ENCODE measurements around the gene SFSWAP. TPM values are rescaled to one million over a fixed set of nuclear protein-coding genes. Genes with fewer than 3 reads are reported as not detected.

SFSWAP gene
- total and polyA plus RNA-seq, 4 donors, result 6.1 to 21.6 (median 10.1) TPM

GRCh38 chr12:131784909-131785762, 74.2 kb downstream of the SFSWAP start (continued):
- TF ChIP-seq ZBTB33 (IDR thresholded peaks at IDR 0.05), result no peak
- TF ChIP-seq YY1 (IDR thresholded peaks at IDR 0.05), result no peak
- TF ChIP-seq SP1 (IDR thresholded peaks at IDR 0.05), result no peak
- TF ChIP-seq ATF3 (IDR thresholded peaks at IDR 0.05), result no peak

GRCh38 chr12:131785763-131786330, 75.0 kb downstream of the SFSWAP start:
- no peaks in the 10 kb centered on the region for H3K4me1 ChIP-seq (ENCODE audit: control insufficient read depth in 4 of 4, insufficient read depth in 4 of 4, low read length in 3 of 4)
- no peaks in the 10 kb centered on the region for H3K9me3 ChIP-seq (ENCODE audit: control insufficient read depth in 4 of 4, low read length in 3 of 4)
- 96% methylated on average over 15 of the region's 15 CpGs for WGBS
- H3K27ac ChIP-seq (ENCODE audit: low read depth in 1 of 2, low read length in 2 of 2), result no peak overlapping the region
- no peak overlapping the region for H3K4me3 ChIP-seq (ENCODE audit: low read depth in 1 of 3, low read length in 3 of 3)
- no peak for DNase-seq (ENCODE audit: low spot score)
- H3K27me3 ChIP-seq (ENCODE audit: control insufficient read depth in 4 of 4, insufficient read depth in 4 of 4, low read length in 3 of 4), result no peaks in the 10 kb centered on the region
- H3K36me3 ChIP-seq (ENCODE audit: control insufficient read depth in 4 of 4, insufficient read depth in 3 of 4, low read depth in 1 of 4, low read length in 3 of 4), result peaks cover 11 to 60% (median 42%) of the 10 kb centered on the region in 4 donors
- H3K9ac ChIP-seq (ENCODE audit: low read depth in 1 of 2, low read length in 2 of 2), result no peak overlapping the region
- no peak for TF ChIP-seq NR2F2 (IDR thresholded peaks at IDR 0.05)
- no peak for TF ChIP-seq EGR1 (IDR thresholded peaks at IDR 0.05; ENCODE audit: low read depth in 2 of 2)
- TF ChIP-seq ATF3 (IDR thresholded peaks at IDR 0.05), result no peak
- no peak for TF ChIP-seq RAD21 (IDR thresholded peaks at IDR 0.05)
- TF ChIP-seq JUND (IDR thresholded peaks at IDR 0.05), result no peak
- TF ChIP-seq TAF1 (conservative IDR thresholded peaks at IDR 0.05), result no peak

GRCh38 chr12:131786331-131786730, 75.4 kb downstream of the SFSWAP start:
- H3K4me3 ChIP-seq (ENCODE audit: low read depth in 1 of 3, low read length in 3 of 3), result no peak overlapping the region
- TF ChIP-seq CTCF (IDR thresholded peaks at IDR 0.05; ENCODE audit: low read depth, low read length, missing input control), result no peak
- no peak for TF ChIP-seq REST (IDR thresholded peaks at IDR 0.05)
- no peak for TF ChIP-seq FOXA2 (IDR thresholded peaks at IDR 0.05)
- no peak for TF ChIP-seq FOXA1 (IDR thresholded peaks at IDR 0.05)
- TF ChIP-seq RAD21 (IDR thresholded peaks at IDR 0.05), result no peak
- no peak for TF ChIP-seq MAX (IDR thresholded peaks at IDR 0.05)
- TF ChIP-seq HNF4A (conservative IDR thresholded peaks at IDR 0.05), result no peak
- TF ChIP-seq RXRA (IDR thresholded peaks at IDR 0.05), result no peak
- TF ChIP-seq NR2F2 (IDR thresholded peaks at IDR 0.05), result no peak
- no peak for TF ChIP-seq ATF3 (IDR thresholded peaks at IDR 0.05)
- TF ChIP-seq TAF1 (conservative IDR thresholded peaks at IDR 0.05), result no peak
- no peak for TF ChIP-seq SP1 (IDR thresholded peaks at IDR 0.05)
- 91% methylated on average over 15 of the region's 15 CpGs for WGBS
- peaks cover 11 to 59% (median 41%) of the 10 kb centered on the region in 4 donors for H3K36me3 ChIP-seq (ENCODE audit: control insufficient read depth in 4 of 4, insufficient read depth in 3 of 4, low read depth in 1 of 4, low read length in 3 of 4)
- H3K27ac ChIP-seq (ENCODE audit: low read depth in 1 of 2, low read length in 2 of 2), result no peak overlapping the region
- DNase-seq (ENCODE audit: low spot score), result no peak
- no peaks in the 10 kb centered on the region for H3K27me3 ChIP-seq (ENCODE audit: control insufficient read depth in 4 of 4, insufficient read depth in 4 of 4, low read length in 3 of 4)
- no peak overlapping the region for H3K9ac ChIP-seq (ENCODE audit: low read depth in 1 of 2, low read length in 2 of 2)
- H3K4me1 ChIP-seq (ENCODE audit: control insufficient read depth in 4 of 4, insufficient read depth in 4 of 4, low read length in 3 of 4), result no peaks in the 10 kb centered on the region
- no peaks in the 10 kb centered on the region for H3K9me3 ChIP-seq (ENCODE audit: control insufficient read depth in 4 of 4, low read length in 3 of 4)
